HG03457 (cell line): ENCODE data around the gene TRPC3.

Source experiments
- ATAC-seq: cut with Tn5 transposase; IDR thresholded peaks from one replicate; pipeline ENCODE4 v1.9.1; 2021; ENCODE audit warnings: moderate number of reproducible peaks; ENCODE audit not compliant: unreplicated experiment

The TRPC3 gene

GRCh38 chr4:121876070-121876469 lies 75.8 kb downstream of the TRPC3 start:
- no peak for ATAC-seq

GRCh38 chr4:121875652-121876051 lies 76.2 kb downstream of the TRPC3 start:
- ATAC-seq = no peak

GRCh38 chr4:121873604-121874003 lies 78.3 kb downstream of the TRPC3 start:
- ATAC-seq = no peak

DNA sequence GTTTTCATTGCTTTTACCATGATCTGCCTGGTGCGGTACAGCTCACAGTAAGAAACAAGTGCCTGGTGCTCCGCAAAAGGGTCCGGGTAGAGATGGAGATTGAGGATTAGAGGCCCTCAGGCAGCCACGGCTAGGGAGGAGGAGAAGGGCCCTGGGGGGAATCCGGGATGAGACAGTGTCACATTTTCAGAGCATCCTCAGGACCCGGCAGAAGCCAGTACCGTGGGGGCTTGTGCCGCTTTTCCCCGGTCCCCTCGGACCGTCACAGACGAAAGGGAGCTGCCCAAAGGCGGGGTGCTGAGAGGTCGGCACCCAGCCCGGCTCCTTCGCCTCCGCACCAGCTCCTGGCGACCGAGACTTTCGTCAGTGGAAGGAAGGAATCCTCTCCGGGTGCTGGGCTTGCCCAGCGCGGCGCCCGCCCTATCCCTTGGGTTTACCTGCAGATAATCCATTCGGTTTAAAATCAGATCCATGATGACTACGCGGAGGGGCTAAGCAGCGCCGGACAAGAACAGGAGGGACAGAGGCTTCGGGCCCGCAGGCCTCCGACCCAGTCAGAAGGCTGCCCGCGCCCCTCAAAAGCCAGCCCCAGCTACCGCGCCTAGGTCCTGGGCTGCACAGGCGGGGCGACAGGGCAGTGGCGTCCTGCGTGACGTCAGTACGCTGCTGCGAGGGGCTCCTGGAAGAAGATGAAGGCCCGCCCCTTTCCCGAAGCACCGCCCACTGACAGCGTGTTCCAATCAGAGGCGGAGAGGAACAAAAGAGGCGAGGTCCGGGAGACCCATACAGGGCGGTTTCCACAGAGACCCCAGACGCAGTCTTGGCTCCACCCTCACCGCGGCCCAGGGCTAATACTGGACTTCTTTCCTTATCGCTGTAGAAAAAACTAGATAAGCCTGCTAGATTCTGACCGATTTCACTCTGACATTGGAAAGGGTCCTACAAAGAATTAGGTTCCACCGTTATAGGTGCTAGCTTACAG lies 81.7 kb downstream of the TRPC3 start, which contains the start of gene BBS7:
Gene BBS7 (minus strand): TSS at position 634 of the 982 bp plus-strand sequence. CDS start 161 bp downstream, at position 473.
- peak; percentile 100 for ATAC-seq

DNA sequence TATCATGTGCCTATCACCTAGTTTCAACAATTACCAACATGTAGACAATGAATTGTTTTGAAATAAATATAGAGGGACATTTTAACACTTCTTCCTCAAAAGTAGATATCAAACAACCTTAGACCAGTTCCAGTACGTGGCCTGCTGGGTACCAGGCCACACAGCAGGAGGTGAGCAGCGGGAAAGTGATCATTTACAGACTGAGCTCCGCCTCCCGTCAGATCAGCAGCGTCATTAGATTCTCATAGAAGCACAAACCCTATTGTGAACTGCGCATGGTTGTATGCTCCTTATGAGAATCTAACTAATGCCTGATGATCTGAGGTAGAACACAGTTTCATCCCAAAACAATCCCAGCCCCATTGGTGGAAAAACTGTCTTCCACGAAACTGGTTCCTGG lies 88.1 kb downstream of the TRPC3 start:
- ATAC-seq = no peak

DNA sequence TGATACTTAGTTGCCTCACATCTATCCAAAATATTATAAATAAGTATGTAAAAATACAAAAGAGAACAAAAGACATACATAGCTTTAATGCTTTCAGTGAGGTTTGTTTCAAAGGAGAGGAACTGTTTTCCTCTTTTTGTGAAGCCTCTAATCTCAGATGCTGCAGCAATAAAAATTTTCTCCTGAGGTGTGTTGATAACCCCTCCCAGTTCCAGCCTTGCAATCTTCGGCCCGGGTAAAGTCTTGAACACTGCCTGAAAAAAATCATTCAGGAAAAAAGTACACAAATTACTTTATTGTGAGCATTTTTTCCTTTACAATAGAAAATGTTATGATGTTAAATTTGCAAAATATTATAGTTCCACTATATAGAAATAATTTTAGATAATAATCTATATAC lies 90.4 kb downstream of the TRPC3 start:
- no peak for ATAC-seq

DNA sequence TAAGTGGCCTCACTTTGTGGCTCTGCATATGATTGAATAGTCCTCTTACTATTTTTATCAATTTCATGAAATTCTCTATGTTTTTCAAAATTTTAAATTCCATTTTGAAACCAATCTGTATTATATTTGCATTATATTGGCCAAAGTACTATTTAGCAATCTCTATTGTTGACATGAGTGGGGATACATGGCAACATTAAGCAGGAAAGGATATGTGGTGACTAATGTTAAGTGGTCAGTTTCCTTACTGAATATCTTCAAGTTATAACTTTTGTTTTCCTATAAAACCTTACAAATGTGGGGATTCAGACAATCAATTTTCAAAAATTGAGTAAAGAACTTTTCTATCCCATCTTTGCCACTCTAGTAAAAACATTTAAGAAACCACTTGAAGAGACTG lies 91.7 kb downstream of the TRPC3 start:
- no peak for ATAC-seq

DNA sequence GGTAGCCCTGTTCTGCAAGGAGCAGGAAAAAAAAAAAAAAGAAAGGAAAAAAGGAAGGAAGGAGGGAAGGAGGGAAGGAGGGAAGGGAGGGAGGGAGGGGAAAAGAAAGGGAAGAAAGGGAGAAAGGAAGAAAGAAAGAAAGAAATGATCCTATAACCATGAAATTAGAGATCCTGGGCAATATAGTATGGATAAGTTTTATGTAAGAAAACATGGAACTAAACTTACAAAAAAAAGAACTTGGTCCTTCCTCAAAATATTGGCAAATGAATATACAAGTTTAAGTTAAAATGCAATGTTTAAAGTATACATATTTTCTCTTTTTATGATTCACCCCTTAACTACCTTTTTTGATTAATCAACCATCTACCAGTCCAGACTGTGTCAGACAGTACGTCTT lies 100.5 kb downstream of the TRPC3 start:
- no peak for ATAC-seq

GRCh38 chr4:121846662-121847061 lies 105.2 kb downstream of the TRPC3 start:
- no peak for ATAC-seq

GRCh38 chr4:121842862-121843261 lies 109.0 kb downstream of the TRPC3 start:
- ATAC-seq = no peak

DNA sequence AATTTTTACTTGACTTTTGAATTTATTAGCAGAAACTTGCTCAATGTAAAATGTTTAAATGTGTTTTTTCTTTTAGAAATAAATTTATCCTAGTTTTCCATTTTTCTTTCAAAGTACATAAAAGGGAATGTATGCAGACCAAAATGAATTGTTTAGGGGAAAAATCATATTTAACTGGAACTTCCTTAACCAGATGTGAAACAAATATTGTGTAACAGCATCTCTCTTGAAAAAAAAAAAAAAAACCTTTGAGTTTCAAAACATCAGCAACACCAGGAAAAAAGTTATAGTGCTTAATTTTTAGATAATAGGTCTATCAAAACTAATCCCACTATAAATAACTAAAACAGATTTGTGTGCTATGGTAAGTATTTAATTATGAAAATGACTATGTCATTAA lies 113.7 kb downstream of the TRPC3 start:
- ATAC-seq = no peak

DNA sequence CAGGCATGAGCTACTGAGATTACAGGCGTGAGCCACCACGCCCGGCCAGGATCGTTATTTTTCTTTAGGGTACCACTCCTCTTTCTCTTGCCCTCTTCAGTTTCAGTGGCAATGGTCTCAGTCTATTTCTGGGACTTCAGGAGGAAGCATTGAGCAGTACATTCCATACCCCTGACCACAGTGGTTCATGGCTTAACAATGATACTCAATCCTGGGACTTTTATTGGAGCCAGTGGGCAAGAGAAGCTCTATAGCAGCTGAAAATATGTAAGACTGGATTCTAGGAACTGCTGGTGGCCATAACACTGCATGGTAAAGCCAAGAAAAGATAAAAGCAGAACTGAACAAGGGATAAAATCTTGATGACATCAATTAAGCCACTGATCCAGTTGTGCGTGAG lies 122.3 kb downstream of the TRPC3 start:
- ATAC-seq = no peak
